H1 (cell line): ENCODE data around the gene PRRT1.
A peak's percentile ranks its signal among the peaks of the same experiment; 100 is the strongest.

Experiments used
- CTCF ChIP-seq, 3 experiments: IDR thresholded peaks; 1 replicate in 2 of 3; 2 replicates in 1 of 3; pipeline versions ENCODE4 v1.5.1 to v1.6.1; 2011; ENCODE audit warnings: low read length in 3 of 3, mild to moderate bottlenecking in 3 of 3, inconsistent platforms in 2 of 3, low read depth in 1 of 3, moderate library complexity in 1 of 3; ENCODE audit not compliant: insufficient read depth in 1 of 3; ENCODE audit errors: control extremely low read depth in 1 of 3
- KDM5A ChIP-seq: fragments of 200-600 bp; IDR thresholded peaks from 2 replicates; pipeline ENCODE4 v1.7.1; 2012; ENCODE audit warnings: mild to moderate bottlenecking, low read length, inconsistent platforms, mixed read lengths
- POLR2A ChIP-seq, 2 experiments: IDR thresholded peaks; 1 replicate in 1 of 2; 2 replicates in 1 of 2; pipeline ENCODE4 v1.6.1; 2011; ENCODE audit warnings: low read depth in 2 of 2, low read length in 2 of 2, mild to moderate bottlenecking in 2 of 2; ENCODE audit errors: control extremely low read depth in 1 of 2
- POLR2AphosphoS5 ChIP-seq: IDR thresholded peaks from 2 replicates; pipeline ENCODE4 v1.6.1; 2011; ENCODE audit warnings: low read depth, low read length
- SIX5 ChIP-seq: IDR thresholded peaks from 2 replicates; pipeline ENCODE4 v1.6.1; 2011; ENCODE audit warnings: mild to moderate bottlenecking, low read depth, low read length
- YY1 ChIP-seq: IDR thresholded peaks from 2 replicates; pipeline ENCODE4 v1.6.1; 2011; ENCODE audit warnings: low read depth, mild to moderate bottlenecking, low read length

- TF ChIP-seq POLR2A (IDR thresholded peaks at IDR 0.05; ENCODE audit: control extremely low read depth in 1 of 2, low read depth in 2 of 2, low read length in 2 of 2) (peak; percentile 52 to 86; a peak in 2 of 3 replicates), POLR2AphosphoS5 (peak; percentile 76), CTCF (IDR thresholded peaks at IDR 0.05; ENCODE audit: control extremely low read depth in 1 of 3, insufficient read depth in 1 of 3, low read depth in 1 of 3, low read length in 3 of 3) (no peak), SIX5 (peak; percentile 19; the same call in 1 of the 2 replicates), KDM5A (peak; percentile 87), YY1 (peak; percentile 93)
These were observed 23.8 kb downstream of the PRRT1 start, which contains the start of gene ATF6B for GRCh38 chr6:32127717-32128592.
